ENCODE measurements around the gene SCUBE1.

GRCh38 chr22:43300891-43301676 lies 42.1 kb downstream of the SCUBE1 start:
- TF ChIP-seq, protein P1, sequence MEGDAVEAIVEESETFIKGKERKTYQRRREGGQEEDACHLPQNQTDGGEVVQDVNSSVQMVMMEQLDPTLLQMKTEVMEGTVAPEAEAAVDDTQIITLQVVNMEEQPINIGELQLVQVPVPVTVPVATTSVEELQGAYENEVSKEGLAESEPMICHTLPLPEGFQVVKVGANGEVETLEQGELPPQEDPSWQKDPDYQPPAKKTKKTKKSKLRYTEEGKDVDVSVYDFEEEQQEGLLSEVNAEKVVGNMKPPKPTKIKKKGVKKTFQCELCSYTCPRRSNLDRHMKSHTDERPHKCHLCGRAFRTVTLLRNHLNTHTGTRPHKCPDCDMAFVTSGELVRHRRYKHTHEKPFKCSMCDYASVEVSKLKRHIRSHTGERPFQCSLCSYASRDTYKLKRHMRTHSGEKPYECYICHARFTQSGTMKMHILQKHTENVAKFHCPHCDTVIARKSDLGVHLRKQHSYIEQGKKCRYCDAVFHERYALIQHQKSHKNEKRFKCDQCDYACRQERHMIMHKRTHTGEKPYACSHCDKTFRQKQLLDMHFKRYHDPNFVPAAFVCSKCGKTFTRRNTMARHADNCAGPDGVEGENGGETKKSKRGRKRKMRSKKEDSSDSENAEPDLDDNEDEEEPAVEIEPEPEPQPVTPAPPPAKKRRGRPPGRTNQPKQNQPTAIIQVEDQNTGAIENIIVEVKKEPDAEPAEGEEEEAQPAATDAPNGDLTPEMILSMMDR (IDR thresholded peaks at IDR 0.05; ENCODE audit: extremely low read depth in 1 of 2, insufficient read depth in 1 of 2, low read depth in 1 of 2, low read length in 2 of 2) = no peak
- TF ChIP-seq MAX (IDR thresholded peaks at IDR 0.05; ENCODE audit: insufficient read depth, insufficient read length) = no peak
- no peak for TF ChIP-seq POLR2A (IDR thresholded peaks at IDR 0.05; ENCODE audit: low read depth, low read length)
- no peak for TF ChIP-seq EZH2 (IDR thresholded peaks at IDR 0.05; ENCODE audit: borderline replicate concordance, low read depth, low read length, severe bottlenecking)
- TF ChIP-seq GATA2 (IDR thresholded peaks at IDR 0.05; ENCODE audit: insufficient read depth, insufficient read length, low read depth, low read length) = no peak
- TF ChIP-seq POLR2AphosphoS5 (IDR thresholded peaks at IDR 0.05; ENCODE audit: insufficient read depth, low read depth, low read length) = no peak
- TF ChIP-seq JUN (IDR thresholded peaks at IDR 0.05; ENCODE audit: borderline replicate concordance, insufficient read depth, insufficient read length, low read depth) = no peak
- no peak for TF ChIP-seq MYC (IDR thresholded peaks at IDR 0.05; ENCODE audit: low read depth, low read length)

Data from endothelial cell of umbilical vein (primary cell).